ENCODE measurements around the gene LAX1. TPM values are rescaled to one million over a fixed set of nuclear protein-coding genes. Genes with fewer than 3 reads are reported as not detected.

The LAX1 gene
- total and polyA plus RNA-seq, 4 experiments from 2014 or later: 5.5 to 41.2 (median 38.1) TPM

Other genes with a start within 250 kb of the LAX1 start
- gene ATP2B4, start 138.4 kb upstream of the LAX1 start, total RNA-seq: 10 to 100 TPM; 97.2 to 98.6 TPM
- gene ATP2B4, start 138.4 kb upstream of the LAX1 start, polyA plus RNA-seq: 10 to 100 TPM; 14.8 to 41.7 TPM
- 10 to 100 TPM; 26.5 to 29.3 TPM for gene ZBED6, start 30.4 kb downstream of the LAX1 start, total RNA-seq
- under 1 TPM; 0.29 to 0.40 TPM for gene ZBED6, start 30.4 kb downstream of the LAX1 start, polyA plus RNA-seq
- gene ZC3H11A, start 30.4 kb downstream of the LAX1 start, total RNA-seq: 100 to 1,000 TPM; 132 to 141 TPM
- gene ZC3H11A, start 30.4 kb downstream of the LAX1 start, polyA plus RNA-seq: 10 to 100 TPM; 50.9 to 55.0 TPM
- gene SNRPE, start 96.4 kb downstream of the LAX1 start, total RNA-seq: 10 to 100 TPM; 63.3 to 69.9 TPM
- 100 to 1,000 TPM; 222 to 225 TPM for gene SNRPE, start 96.4 kb downstream of the LAX1 start, polyA plus RNA-seq